T-helper 22 cell (primary cell): ENCODE results near the gene PHACTR3.

Source experiments
- DNase-seq: peaks from one replicate; pipeline ENCODE4 v3.0.0-alpha.2; 2020; ENCODE audit warnings: low read depth

Gene PHACTR3

DNA sequence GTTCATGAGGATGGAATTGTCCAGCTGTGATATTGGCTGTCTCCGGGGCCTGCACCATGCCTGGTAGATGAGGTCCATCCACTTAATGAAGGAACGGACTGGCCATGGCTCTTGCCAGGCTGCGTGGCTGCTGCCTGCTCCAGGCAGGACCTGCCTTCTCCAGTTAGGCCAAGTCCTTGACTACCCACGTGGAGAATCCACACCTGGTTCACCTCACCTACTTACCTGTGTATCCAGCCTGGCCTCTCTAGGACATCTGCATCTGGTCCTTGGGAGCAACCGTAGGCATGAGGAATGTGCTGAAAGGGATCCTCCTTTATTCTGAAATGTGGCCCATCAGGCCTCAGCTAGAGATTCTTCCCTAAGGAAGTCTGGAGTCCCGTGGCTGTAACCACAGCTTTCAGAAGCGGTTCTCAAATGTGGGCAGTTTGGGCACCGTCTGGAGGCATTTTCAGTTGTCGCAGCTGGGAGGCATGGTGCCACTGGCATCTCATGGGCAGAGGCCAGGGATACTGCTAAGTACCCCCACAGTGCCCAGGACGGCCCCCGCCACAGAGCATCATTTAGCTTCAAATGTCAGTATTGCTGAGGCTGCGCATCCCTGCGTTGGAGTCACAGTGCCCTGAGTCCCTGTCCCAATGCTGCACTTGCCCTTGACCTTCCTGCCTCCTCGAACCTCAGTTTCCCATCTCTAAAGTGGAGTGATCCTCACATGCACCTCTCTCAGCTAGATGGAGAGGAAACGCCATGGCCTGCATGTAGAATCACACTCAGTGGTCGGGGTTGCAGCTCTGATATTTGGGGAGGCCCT lies 67.5 kb downstream of the PHACTR3 start:
- no peak for DNase-seq

DNA sequence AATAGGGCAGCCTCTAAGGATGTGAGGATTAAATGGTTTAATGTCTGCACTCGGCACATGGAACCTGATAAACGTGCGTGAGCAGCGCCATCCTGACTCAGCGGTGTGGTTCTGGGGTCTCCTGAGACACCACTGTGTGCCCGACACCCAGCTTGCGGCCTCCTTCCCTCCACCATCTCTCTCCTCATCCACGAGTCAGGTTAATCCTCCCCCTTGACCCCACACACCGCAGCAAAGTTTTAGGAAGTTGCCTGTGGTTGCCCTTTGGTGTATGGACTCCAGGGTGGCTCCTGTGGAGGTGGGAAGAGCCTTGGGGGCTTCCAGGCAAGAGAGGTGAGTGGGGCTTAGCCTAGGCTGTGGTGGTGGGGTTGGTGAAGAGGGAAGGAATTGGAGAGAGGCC lies 68.2 kb downstream of the PHACTR3 start:
- DNase-seq = no peak

DNA sequence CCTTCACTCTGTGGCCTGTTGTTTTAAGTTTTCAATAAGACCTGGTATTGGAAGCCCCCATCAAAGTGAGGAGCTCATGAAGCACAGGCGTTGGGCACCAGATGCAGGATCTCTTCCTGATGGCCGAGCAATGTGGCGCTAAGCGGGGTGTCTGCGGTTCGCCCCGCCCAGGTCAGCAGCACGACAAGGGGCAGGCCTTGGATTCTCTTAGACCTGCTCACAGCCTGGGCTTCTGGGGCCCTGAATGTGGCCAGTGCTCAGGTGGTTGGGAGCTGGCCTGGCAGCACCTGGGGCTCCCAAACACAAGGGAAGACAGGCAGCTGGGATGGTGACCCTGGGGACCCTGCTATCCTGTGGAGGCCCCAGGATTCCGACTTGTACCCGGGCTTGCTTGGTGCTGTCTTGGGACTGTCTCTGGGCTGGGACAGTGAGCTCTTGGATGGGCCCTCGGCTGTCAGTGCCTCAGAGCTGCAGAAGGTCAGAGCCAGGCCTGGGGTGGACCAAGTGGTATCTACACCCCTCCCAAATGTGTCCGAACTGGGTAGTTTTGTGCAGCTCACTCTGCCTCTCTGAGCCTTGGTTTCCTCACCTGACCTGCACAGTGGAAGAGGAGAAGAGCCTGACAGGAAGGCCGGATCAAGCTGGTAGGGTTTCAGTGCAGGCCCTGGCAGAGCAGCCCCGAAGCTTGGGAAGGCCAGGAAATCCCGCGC lies 69.1 kb downstream of the PHACTR3 start:
- no peak for DNase-seq

DNA sequence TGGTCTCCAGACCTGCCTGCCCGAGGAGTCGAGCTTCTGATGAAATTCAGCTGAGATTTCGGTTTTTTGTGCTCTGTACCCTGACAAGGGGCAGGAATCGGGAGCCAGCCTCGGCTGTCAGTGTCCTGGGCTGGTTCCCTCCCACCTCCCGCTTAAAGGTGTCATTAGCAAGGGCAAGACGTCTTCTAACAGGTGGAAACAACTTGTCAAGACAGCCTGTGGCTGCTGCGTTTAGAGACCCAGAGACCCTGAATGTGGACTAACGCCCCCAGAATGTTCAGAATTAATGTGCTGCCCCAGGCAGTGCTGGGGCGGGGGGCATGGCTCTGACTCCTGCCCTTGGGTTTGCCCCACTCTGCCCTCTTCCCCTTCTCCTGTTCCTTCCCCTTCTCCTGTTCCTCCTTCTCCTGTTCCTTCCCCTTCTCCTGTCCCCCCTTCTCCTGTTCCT lies 69.7 kb downstream of the PHACTR3 start:
- DNase-seq = no peak

DNA sequence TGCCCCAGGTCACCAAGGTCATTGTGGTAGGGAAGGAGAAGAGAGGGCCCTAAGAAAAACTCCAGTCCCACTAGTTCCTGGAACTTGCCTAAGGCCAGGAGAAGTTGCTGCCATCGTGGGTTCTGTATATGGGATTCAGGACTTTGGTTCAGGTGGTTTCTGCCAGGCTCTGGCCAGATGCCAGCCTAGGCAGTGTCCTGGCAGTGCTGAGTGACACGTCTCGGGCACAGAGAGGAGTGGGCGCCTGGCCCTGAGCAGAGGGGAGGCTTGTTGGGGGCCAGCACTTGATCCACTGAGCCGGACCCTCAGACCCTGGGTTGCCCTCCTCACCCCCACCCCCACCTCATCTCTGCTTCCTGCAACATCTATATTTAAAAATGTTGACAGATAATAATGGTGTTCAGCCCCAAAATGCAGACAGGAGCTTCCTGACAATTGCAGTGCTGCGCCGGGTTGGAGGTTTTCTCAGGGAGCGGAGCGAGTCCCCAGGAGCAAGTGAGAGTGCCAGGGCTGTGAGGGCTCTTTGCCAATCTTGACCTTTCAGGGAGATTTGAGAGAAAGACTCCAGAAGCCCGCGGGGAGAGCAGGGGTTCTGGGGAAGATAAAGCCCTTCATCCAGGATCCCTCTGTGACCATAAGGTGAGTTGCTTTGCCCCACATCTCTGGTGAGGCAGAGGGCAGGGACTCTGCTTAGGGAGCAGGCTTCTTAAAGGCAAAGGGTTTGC lies 71.9 kb downstream of the PHACTR3 start:
- no peak for DNase-seq

DNA sequence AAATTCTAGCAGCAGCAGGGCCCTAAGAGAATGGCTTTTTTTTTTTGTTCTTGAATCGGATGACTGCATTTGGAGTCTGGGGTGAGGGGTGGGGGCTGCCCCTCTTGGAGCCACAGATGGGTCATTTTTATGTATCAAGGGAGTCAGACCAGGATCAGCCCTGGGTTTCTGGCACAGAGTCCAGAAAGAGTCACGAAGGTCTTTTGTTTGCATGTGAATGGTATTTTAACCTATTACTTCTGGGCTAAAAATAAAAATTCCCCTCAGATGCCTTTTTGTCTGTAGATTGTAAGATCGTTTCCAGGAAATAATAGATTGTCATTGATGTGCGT lies 72.5 kb downstream of the PHACTR3 start:
- no peak for DNase-seq

DNA sequence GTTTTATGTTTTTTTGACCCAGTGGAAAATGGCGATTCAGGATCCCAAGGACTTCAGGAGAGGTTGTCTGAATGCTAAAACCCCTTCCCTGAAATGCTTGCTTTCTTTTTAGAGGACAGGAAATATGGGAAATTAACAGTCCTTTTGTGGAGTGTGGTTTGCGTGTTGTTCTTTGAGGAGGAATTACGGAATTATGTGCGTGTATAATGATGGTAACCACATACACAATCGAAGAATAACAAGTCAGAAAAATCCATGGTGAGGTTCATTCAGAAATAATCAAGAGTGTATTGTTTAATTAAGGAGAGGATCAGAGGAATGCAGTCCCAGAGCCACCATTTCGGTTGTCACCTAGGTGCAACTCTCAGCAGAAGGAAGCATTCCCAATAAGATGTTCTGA lies 73.2 kb downstream of the PHACTR3 start:
- DNase-seq = no peak

DNA sequence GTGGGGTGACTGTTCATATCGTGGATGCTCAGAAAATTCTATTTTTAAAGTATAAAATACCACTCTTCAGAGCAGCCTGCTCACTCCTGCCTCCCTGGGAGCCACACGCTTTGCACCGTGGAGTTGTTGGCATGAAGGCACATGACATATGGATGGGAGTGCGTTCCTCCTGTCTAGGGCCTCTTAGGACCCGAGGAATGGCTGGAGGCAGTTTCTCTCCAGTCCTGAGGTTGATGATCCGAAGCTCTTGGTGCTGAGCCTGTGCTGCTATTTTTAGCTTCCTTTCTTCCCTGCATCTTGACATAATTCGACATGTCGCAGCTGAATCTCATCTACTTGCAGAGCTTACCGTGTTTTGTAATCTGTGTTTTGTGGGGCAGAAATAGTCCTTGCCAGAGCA lies 73.9 kb downstream of the PHACTR3 start:
- DNase-seq = no peak

DNA sequence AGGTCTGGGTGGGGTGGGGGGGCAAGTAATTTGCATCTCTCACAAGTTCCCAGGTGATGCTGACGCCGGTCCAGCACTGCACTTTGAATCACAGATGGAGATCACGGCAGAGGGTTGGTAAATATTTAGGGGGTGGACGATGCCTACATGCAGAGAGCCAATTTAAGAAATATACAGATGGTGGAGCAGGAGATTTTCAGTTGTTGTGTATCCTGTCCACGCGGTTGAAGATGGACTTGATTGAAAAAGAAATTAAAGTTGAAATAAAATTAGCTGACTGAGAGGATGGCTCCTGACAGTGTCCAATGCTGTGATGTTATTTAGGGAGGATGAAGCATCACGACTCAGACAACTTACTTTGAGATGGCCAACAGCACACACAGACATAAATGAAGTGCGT lies 74.6 kb downstream of the PHACTR3 start:
- DNase-seq = no peak

DNA sequence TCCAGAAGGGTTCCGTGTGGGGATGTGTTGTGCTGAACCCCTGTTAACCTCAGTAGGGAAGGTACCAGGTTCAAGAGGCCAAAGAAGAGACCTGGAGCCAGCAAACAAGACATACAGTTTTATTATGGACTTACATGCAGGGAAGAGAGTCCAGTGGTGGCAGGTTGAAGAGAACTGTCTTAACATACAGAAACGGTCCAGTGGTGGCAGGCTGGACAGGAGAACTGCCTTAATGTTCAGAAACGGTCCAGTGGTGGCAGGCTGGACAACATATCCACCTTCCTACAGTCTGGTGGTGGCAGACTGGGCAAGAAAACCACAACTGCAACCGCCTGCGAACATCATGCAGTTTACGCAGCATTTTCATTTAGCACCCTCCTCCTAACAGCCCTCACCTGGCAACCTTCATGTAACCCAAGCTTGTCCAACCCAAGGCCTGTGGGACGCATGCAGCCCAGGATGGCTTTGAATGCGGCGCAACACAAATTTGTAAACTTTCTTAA lies 75.9 kb downstream of the PHACTR3 start:
- DNase-seq = no peak

DNA sequence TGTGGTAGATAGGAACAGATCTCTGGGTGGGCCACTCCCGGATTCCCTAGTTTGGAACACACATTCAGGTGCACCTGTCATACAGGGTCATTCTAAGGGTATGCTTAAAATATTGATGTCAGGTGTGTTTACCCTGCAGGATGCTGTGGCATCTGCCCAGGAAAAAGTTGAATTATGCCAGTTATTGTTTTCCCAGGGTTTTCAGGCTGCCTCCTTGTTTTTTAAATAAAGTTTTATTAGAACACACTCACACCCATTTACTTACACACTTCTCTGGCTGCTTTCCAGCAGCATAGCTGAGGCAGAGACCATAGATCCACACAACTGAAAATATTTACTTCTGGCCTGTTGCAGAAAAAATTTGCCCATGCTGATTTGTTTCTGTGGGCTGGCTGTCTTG lies 76.5 kb downstream of the PHACTR3 start:
- no peak for DNase-seq

DNA sequence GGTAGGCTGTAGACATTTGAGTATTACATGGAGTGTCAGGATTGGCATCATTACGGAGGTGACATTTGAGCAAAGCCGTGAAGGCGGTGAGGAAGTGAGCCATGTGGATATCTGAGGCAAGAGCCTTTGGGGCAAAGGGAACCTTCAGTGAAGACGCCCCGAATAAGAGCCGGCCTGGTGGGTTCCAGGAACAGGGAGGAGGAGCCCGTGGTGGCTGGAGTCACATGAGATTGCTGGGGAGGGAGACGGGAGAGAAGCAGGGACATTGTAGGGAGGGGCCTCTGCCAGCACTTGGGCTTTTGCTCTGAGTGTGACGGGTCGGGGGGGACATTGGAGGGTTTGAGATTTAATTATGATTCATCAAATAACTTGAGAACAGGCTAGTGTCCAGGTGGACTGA lies 78.3 kb downstream of the PHACTR3 start:
- no peak for DNase-seq

DNA sequence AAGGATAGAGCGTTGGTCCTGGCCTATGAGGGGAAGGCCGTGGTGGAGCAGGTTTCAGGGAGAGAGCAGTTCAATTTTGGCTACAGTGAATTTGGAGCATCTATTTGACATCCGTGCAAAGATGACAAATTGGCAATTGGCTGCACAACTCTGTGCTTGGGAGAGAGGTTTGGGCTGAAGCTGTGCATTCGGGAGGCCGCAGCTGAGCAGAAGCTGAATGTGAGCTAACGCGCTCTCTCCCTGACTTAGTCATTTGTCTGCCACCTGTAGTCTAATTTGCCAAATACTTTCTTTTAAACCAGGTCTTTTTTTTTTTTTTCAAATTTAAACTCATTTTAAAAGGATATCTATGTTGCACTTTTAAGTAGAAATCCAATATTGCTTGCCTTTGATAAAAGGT lies 78.8 kb downstream of the PHACTR3 start:
- DNase-seq = no peak

DNA sequence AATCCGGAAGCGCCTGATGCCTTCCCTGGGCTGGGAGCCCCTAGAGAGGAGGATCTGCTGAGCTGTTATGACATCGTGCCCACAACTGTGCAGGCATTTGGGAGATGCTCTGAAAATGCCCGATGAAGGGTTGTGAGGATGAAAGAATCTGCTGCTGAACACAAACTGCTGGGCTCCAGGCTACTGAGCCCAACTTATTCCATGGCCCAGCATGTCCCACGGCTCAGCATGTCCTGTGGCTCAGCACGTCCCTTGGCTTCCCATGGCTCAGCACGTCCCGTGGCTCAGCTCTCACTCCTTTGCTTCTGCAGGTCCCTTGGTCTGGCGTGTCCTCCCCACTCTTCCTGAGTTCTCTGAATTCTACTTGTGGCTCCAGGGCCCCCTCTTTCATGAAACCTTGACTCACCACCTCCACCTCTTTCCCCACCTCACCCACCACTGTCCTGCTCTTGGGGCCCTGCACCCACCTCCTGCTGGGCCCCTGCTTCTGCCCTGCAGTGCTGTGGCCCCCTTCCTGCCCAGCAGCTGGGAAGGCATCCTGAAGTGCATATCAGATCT lies 80.4 kb downstream of the PHACTR3 start:
- DNase-seq = no peak

DNA sequence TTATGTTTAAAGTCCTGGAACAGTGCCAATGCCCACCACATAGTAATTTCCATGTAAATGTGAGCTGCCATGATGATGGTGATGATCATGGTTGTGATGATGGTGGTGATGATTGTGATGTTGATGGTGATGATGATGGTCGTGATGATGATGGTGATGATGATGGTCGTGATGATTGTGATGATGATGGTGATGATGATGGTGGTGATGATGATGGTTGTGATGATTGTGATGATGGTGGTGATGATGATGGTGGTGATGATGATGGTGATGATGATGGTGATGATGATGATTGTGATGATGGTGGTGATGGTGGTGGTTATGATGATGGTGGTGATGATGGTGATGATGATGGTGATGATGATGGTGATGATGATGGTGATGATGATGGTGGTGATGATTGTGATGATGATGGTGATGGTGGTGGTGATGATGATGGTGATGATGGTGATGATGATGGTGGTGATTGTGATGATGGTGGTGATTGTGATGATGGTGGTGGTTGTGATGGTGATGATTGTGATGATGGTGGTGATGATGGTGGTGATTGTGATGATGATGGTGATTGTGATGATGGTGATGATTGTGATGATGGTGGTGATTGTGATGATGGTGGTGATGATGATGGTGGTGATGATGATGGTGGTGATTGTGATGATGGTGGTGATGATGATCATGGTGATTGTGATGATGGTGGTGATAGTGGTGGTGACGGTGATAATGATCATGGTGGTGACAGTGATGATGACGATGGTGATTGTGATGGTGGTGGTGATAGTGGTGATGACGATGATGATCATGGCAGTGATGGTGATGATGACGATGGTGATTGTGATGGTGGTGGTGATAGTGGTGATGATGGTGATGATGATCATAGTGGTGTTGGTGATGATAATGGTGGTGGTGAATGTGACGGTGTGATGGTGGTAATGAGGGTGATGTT lies 82.3 kb downstream of the PHACTR3 start:
- no peak for DNase-seq

DNA sequence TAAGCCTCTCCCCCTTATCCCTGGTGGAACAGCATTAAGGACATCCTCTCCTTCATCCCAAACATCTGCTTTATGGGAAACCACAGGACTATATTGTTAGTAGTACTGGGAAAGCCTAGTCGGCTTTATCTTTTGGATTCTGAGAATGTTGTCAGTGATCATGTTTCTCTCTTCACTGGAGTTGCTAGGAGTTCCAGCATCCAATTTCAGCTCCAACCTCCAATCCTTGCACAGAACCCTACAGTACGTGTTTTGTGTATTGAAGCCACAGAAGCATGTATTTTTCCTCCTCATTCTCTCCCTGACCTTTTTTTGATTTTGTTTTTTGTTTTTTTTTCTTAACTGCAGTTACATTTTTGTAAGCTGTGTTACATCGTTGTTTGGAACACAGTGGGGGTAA lies 84.0 kb downstream of the PHACTR3 start:
- no peak for DNase-seq

DNA sequence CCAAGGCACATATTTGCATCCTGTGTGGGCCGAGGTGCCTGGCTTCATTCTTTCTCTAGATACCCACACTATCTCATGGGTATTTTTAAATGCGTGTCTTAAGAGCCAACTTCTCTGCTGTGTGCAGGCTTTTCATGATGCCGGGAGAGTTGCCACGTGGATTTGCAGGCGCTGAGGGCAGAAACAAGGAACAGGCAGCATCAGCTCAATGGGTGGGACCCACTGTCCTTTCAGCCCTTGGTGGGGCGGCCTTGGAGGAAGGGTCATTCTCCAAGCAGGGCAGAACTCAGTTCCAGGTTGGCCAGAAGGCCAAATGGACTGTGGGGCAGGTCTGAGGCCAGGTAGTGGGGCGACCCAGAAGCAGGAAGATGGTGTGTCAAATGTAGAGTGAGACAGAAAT lies 84.7 kb downstream of the PHACTR3 start:
- no peak for DNase-seq

DNA sequence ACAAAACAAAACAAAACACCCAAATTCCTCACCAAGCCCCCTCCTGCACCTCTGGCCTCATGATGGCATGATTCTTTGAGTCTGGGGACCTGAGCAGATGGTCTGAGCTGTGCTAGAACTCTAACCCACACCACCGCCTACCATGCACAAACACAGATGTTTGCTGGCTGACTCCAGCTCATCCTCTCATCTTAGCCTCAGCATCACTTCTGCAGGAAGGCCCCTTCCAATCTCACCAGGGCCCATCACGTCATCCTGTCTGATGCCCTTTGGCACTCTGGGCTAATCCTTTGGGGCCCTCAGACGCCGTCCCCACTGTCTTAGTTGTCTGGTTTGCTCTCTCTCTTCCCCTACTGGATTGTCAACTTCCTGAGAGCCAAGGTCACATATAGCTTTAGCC lies 85.8 kb downstream of the PHACTR3 start:
- no peak for DNase-seq

DNA sequence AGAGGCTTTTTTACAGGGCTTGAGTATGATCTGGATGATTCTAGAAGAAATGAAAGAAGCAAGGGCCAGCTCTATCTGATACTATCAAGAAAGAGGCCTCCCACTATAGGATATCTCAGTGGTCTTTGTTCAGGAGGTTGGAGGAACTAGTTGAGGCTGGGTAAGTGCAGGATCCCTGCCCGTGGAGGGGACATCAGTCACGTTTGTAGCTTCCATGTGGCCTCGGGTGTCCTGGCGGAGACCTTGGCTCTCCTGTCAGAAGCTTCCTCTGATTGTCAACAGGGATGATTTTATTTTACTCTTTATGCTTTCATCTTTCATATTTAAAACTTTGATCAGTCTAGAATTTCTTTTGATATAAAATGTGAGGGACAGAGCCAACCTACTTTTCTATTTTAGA lies 86.6 kb downstream of the PHACTR3 start:
- no peak for DNase-seq

DNA sequence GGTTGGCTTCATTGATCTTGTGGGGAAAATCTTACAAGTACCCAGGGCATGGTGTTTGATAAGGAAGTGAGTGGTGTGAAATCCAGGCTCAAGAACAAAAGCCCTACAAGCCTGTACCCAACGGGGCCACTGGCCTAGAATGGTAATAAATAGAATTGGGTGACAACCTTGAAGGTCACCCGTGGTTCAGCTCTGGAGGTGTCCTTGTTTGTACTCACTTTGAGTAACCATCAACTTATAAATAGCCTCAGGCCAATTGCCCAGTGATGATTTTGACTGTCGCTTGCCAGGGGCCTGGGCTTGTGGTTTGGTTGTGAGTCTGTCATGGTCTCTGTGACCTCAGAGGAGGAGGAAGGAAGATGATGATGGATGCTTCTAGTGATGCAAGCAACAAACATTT lies 87.8 kb downstream of the PHACTR3 start:
- no peak for DNase-seq

DNA sequence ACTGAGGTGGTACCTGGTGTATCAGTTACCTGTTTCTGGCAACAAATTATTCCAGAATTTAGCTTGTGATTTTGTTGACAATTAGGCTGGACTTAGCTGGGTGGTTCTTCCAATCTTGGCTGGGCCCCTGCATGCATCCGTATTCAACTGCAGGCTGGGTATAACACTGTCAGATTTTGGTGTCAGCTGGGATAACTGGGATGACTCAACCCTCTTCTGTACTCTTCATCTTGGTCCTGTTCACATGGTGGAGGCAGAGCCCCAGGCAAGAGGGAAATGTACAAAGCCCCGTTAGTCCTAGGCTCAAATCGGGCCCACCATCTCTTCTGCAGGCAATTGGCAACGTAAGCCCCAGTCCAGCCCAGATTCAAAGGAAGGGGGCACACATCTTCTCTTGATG lies 89.2 kb downstream of the PHACTR3 start:
- DNase-seq = no peak

DNA sequence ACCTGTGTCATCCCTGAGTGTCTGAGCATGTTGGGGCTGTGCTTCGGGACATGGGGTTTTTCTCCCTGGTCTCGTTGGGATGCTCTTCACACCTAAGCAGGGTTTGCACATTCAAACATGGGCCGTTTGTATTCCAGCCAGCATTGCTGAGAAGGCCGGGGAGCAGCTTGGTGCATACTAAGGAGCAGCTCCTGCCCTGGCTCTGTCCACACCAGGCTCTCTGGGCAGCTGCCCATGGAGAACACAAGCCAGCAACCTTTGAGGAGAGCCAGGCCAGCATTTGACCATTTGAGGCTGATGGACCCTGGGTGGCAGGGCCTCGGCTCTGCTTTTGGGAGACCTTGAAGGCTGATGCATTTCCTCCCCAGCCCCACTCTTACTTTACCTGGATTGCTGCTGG lies 92.1 kb downstream of the PHACTR3 start:
- no peak for DNase-seq
